ENCODE data around the gene EPN3.

Gene EPN3

DNA sequence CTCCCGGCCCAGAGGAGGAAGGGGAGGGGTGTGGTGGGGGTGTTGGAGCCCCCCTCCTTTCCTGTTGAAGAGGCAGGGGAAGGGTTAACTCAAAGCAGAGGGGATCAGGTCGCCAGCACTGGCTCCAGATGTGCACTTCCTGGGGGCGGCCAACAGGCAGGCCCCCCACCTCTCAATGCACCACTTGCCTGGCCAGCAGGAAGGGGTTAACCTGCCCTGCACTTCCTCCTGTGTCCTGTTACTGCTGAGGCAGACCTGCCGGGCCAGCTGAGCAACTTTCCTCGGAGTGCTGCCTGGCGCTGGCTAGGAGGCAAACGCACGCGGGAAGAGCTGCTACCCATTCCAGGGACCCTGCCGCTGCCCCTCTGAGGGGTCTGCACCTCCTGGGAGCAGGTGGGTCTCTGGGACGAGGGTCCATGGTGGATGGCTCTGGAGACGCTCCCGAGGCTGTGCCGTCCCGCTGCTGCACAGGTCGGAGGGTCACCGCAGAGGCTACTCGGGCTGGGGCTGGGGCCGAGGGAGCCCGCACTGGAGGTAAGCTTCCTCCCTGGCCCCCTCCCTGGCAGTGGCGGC is at the start of gene EPN3:
EPN3 (plus strand) TSS at position 284 of the 573 bp plus-strand sequence. CDS start 3,822 bp downstream, outside the sequence.
- no peak for DNase-seq

DNA sequence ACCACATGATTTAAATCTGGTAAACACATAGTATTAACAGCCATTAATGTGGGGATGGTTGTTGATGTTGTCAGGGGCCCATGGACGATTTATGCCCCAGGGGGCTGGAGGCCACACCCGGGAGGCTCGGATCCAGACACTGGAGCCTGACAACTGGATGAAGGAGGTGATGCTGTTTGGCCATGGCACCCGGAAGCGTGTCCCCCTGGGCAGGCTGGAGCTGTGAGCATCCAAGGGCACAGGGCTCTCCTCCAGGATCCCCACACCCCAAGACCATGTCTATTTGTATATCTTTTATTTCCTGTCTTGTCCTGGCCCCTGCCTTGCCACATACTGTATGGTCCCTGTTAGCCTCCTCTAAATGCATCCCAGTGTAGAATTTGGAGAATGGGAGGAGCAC is 49.3 kb upstream of the EPN3 start:
- DNase-seq = no peak

DNA sequence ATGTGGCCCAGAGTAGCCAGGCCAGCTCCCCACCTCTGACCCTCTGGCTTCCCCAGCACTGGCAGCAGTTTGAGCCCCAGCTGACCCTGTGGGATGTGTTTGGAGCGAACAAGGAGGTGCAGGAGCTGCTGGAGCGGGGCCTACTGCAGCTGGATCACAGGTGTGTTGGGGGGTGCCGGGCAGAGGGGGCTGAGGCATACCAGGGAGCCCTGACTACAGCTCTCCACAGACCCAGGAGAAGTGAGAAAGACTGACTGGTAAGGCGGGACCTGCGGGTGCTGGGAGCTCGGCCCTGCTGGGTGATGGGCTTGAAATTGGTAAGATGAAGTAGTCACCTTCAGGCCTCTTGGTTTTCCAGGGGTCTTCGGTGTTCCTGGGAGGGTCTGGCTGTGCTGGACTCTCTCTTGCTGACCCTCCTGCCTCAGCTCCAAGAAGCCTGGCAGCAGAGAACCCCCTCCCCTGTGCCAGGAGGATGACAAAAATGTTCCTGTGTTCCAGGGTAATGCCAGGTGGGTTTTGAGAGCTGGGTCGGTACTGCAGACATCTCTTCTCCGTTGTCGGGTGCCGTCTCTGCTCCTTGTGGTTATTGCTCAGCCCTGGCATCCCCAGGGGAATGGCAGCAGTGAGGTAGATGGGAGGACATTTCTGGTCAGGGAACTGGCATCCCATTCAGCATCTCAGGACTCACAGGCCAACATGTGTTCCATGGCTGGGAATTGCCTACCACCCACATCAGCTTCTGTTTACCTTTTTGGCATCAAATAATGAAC is 48.0 kb upstream of the EPN3 start:
- DNase-seq = no peak

DNA sequence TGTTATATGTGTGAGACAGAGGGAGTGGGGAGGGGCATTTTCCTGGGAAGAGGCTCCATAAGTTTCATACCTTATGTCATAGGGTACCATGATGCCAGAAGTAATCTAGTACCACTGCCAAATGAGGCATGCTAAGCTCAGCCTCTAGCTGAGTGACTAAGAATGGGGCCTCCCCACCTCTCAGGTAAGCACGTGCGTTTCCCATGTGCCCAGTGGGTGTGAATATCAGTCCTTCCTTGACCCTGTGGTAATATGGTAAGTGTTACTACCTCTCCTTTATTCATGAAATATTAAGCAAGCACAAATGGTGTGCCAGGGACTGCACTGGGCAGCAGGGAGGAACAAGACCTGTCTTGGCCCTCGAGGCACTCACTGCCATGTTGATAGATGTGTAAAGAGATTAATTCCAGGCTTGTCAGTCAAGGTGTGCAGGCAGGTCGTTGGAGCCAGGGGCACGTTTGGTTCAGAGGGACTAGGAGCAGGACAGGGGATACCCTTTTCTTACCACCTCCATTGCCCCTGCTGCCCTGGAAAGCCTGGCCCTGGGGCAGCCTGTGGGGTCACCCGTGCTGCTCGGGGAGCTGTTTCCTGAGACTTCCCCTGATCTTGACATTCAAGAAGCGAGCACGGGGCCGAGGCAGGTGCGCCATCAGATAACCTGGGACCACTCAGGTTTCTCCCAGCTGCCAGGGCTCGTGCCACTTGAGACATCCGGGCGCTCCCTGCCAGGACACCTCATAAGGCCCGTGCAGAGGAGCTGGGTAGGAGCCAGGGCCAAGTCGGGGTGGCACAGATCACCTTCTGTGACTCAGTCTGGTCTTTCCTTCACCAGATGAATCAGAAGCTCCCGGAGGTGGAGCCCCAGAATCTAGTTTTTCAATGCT is 45.1 kb upstream of the EPN3 start:
- DNase-seq = no peak

DNA sequence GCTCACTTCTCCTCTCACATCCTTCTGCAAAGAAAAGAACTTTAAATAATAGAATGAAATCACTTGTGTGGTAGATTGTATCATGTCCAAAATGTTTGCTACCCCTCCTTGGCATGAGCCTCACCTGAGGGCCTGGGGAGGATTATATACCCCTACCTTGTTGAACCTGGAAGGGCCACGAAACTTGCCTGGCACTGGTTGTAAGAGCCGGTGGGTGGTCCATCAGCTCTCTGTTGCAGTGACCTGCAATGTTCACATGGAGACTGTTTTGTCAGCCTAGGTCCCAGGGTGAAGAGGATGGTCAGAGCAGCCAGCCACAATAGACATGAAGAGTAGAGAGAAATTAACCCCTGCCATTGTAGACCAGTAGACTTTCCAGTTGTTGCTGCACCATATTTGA is 43.7 kb upstream of the EPN3 start:
- no peak for DNase-seq

DNA sequence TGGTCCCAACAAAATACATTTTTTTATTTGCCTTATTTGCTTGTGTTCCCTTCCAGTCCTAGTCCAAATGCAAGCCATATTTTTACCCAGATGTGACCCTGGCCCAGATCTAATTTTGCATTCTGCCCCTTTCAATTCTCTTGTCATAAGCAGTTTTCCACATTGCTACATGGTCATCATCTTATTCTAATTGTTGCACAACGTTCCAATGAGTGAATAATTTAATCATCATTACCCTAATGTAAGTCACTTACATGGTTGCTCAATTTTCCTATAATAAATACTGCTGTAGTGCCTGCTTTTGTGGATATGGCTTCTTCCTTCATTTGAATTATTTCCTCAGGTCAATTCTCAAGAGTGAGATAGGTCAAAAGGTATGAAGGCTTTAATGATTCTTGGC is 41.0 kb upstream of the EPN3 start:
- DNase-seq = no peak

DNA sequence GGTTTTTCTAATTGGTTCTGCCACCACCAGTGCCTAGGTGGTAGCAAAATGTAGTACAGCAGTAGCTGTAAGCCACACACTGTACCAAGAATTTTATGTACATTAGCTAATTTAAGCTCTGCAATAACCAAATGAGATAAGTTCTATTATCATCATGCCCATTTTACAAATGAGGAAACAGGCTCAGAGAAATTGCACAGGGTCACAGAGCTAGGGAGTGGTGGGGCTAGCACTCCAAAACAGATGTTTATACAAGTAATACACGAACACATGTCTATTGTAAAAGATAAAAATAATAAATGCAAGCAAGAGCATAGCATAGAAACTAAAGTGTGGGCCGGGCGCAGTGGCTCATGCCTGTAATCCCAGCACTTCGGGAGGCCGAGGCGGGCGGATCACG is 40.3 kb upstream of the EPN3 start:
- DNase-seq = no peak

DNA sequence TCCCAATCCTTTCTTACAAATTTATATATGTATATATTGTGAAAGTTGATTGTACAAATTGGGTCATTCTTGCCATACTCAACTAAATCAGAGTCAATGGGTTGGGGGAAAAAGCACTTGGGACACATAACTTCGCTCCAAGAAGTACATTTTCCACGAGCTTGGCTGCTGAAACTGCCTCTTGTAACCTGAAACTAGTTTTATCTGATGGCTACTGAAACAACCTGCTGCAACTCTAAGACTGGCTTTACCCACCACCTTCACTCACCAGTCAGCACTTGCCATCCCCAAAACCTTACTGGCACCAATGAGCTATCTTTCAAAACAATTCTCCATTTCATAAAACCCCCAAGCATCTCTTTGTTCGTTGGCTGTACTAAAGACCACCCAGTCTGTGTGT is 38.8 kb upstream of the EPN3 start:
- no peak for DNase-seq

DNA sequence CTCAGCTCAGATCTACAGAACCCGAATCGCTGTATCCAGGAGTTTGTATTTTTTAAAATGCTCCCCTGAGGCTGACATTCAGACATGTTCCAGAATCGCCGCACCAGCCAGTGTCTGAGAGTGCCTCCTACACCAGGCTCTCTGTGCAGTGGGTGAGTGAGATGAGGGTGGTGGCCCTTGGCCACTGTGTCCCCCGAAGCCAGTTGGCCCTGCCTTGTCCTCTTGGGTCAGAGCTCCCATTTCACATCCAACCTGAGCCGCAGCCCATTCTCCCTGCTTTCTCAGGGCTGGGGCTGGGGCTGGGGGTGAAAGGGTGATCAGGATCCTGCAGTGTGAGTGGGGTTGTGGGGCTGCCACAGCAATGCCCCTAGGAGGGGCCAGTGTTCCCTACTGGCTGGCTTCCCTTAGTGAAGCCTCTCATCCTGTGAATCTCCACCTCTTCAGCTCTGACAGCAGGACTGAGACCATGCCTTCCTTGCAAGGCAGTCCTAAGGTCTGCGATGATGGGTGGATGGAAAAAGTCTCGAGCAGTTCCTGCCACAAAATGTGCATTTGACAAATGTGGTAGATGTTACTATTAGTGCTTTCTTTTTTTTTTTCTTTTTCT is 37.2 kb upstream of the EPN3 start:
- DNase-seq = no peak

DNA sequence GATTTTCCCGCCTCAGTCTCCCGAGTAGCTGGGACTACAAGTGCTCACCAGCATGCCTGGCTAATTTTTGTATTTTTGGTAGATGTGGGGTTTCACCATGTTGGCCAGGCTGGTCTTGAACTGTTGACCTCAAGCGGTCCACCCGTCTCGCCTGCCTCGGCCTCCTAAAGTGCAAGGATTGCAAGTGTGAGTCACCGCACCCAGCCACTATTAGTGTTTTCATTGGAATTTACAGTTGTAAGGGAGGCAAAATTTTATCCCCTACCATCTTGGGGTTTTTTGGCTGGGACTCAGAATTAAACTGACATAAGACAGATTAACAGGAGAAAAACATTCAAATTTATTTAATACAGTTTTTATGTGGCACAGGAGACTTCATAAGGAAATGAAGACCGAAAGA is 36.6 kb upstream of the EPN3 start:
- no peak for DNase-seq

DNA sequence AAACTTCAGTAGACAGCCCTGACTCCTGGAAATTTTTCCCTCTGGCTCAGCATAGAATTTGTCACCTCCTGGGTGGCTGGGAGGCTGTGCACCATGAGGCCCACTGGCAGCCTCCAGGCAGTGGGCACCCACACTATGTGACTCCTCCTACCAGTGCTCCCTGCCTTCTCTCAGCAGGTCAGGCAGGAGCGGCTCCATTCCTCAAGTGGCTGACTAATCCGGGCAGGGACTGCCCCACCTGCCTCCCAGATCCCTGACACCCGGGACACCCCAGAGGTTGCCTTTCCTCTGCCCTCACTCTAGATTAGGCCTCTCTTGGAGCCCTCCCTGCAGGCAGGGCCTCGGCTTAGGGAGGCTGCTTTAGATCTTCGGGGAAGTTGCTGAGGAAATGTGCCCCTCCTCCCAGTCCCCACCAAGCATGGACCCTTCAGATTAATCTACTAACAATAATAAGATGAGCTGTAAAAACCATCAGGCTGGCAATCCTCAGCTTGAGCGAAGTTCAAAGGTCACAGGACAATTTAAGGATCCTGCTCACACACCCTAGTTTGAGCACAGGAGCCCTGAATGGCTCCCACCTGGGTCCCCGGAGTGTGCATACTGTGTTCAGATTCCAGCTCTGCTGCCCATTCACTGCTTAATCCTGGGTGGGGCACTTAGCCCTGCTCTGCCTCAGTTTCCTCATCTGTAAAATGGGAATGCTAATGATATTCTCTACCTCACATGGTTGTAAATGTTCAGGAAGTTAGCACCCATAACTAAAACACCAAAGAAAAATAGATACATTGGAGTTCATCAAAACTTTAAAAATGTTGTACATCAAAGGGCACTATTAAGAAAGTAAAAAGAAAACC is 34.3 kb upstream of the EPN3 start:
- DNase-seq = no peak

DNA sequence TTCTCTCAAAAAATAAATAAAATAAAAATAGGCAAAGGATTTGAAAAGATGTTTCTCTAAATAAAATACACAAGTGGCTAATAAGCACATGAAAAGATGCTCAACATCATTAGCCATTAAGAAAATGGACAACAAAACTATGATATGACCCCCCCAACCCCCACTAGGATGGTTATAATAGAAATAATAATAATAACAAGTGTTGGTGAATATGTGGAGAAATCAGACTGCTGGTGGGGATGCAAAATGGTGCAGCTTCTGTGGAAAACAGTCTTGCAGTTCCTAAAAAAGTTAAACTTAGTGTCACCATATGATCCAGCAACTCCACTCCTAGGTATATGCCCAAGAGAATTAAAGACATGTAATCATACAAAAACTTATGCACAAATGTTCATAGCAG is 33.3 kb upstream of the EPN3 start:
- no peak for DNase-seq

DNA sequence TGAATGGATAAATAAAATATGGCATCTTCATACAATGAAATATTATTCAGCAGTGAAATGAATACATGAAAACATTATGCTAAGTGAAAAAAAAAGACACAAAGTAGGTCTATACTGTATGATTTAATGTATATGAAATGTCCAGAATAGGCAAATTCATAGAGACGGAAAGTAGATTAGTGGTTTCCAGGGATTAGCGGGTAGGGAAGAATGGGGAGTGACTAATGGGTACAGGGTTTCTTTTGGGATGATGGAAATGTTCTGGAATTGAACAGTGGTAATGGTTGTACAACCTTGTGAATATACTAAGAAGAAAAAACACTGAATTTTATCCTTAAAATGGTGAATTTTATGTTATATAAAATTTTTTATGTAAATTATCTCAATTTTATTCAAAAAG is 32.8 kb upstream of the EPN3 start:
- no peak for DNase-seq

DNA sequence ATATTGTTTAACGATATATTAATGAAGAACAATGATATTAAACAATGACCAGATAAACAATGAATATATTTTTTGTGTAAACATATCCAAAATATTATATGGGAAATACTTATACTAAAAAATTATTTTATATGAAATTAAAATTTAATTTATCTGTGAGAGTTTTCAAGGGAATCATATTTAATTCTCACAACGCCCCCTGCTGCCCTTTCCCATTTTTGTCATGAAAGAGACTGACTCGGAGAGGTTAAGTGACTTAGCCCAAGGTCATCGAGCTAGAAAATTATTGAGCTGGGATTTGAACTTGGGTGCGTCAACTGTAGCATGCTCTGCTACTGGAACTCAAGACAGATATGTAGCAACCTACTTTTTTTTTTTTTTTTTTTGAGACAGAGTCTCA is 31.5 kb upstream of the EPN3 start:
- DNase-seq = no peak

DNA sequence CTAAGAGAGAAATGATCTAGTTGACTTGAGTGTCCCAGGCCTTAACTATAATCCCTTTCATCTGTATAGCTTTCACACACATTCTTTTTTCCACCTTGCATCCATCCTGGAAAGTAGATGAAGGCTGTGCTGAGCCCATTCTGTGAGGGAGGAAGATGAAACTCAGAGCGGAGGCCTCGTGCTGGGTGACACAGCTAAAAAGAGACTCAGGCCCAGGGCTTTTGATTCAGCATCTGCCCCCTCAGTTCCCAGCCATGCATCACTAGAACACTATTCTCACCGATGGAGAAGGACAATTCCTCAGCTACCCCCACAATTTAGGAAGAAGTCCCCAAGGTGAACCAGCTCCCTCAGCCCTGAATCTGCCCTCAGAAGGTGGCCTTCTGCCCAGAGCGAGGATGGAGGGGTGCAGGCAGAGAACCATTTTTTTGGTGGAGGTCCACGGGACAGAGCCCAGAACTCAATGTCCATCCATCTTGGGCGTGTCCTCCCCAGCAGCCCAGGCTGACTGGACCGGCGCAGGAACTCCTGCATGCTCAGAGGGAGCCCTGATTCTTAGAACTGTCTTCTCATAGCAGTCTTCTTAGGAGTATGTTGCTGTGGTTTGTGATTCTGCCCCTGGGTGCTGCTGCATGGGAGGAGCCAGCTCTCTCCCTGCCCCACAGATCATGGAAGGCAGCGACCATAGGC is 30.1 kb upstream of the EPN3 start:
- no peak for DNase-seq

DNA sequence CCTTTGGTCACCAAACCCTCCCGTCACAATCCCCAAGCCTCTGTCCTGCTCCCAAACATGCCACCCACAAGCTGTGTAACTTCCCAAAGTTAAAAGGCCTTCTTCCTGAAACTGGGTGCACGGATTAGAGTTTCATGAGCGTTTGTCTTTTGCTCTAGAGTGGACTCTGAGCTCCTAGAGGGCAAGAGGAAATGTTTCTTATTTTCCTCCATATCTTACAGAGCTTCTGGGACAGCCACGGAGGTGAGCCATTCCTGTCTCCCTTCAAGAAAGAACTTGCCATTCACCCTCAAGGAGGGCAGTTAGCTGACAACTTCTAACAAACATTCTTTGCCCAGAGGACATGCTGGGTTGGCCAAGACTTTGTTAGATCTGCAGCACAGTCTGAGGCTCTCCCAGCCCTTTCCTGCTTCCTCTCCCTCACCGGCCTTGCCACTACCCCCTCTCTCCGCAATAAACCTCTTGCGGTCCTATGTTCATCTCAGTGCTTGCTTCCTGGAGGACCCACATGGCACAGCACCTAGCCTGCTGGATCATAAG is 26.9 kb upstream of the EPN3 start:
- no peak for DNase-seq

DNA sequence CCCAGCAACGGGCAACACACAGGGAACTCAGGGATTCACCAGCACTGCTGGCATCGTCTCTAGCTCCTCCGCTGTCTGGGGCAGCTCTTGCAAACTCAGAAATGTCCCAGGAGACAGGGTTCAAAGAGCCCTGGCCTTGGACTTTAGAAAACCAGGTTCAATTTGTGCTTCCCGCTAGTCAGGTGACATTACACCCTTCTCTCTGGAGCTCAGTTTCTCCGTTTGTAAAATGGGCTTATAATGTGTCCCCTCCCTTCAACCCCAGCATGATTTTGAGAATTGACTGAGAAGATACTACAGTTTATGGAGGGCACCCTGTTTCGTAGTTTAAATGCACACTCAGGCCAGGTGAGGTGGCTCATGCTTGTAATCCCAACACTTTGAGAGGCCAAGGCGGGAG is 26.2 kb upstream of the EPN3 start:
- DNase-seq = no peak

DNA sequence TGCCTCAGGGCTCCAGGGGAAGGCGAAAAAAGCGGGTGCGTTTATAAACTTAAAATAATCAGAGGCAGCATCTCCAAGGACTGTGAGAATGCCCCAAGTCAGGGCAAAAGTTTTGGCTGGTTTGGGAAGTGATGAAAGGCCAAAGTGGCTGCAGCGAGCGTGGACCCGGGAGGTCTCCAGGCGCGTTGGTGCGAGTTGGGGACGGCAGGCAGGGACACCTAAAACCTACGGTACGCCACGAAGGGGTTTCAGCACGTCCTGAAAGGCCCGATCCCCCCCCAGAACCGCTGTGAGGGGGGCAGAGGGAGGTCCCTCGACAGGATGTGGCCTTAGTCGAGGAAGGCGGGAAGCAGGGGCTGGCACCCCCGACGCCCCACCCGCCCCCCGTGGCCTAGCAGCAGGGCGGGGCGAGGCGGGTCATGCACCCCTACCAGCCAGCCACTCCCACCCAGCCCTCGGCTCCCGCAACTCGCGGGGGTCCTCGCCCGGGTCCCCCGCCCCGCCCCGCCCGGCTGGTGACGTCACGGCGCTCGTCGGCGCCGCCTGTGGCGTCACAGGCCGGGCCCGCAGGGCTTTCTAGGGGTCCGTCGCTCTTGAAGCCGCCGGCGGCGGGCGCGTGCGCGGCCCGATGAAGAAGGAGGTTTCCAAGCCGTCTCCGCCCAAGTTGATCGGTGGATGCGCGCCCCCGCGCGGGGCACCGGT is 24.5 kb upstream of the EPN3 start, which contains the start of gene MYCBPAP:
MYCBPAP (plus strand) TSS at position 569 of the 702 bp plus-strand sequence. CDS start 236 bp downstream, outside the sequence.
- peak; percentile 59 for DNase-seq

DNA sequence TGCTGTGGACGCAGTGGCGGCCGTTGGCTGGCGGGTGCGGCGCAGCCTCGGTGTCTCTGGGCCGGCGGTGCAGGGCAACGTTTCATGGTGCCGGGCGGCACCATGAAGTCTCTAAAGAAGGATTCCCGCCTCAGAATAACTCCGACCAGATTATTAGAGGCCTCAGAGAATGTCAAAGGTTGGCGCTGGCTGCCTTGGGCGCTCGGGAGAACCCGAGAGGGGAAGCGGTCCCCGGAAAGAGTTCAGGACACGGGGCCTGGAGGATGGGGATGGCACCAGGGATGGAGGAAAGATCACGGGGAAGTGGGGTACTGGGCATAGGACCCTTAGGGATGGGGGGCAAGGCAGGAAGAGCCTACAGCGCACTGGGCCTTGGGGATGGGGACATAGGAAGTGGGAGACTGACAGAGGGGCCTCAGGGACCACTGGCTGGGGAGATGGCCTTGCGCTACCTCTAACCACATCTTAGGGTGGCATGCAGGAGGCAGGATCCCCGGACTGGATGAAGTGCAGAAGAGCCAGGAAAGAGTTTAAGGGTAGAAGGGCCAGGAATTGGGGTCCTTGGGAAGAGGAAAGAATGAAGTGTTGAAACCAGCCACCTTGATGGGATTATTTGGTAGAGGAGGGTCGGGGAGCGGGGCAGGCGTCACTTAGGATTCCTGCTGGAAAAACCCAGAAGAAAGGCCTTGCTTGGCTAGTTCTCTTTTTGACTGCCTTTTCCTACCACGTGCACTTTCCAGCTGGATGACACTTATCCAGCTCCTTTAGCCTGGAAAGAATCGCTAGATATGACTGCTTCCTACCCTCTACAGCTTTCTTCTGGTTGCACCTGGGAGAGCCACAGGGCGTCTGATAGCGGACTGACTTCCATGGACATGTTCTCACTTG is 23.7 kb upstream of the EPN3 start:
- DNase-seq = no peak

DNA sequence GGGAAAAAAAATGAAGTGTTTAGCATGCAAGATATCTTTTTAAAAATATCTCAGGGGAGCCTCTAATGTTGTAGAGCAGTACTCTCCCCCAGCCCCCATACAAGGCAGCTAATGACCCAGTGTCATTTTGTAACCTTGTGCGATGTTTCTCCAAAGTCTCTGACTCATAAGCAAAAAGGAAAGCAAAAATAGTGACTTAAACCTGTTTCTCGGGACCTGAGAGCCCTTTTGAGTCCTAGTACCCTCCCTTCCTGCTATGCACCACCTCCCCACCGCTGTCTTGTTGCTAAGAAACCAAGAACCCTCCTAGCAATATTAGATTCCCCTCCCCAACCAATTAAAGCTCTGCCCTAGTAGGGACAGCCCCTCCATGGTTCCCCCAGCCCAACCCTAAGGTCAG is 21.5 kb upstream of the EPN3 start:
- no peak for DNase-seq
